ENCODE measurements around the gene TBC1D4.

TBC1D4 gene

GRCh38 chr13:75371203-75371602 lies 110.8 kb downstream of the TBC1D4 start:
- Histone ChIP-seq H3K27ac (ENCODE audit: low read length) (no peak overlapping the region), H3K4me3 (ENCODE audit: low read length) (no peak overlapping the region), H3K27me3 (ENCODE audit: control insufficient read depth, insufficient read depth, low read length) (no peaks in the 10 kb centered on the region), H3K4me1 (ENCODE audit: control insufficient read depth, insufficient read depth, low read length) (no peaks in the 10 kb centered on the region; the same call in 1 of the 2 replicates), H3K36me3 (ENCODE audit: control insufficient read depth, insufficient read depth, low read length) (no peaks in the 10 kb centered on the region), H3K9me3 (ENCODE audit: control insufficient read depth, insufficient read depth, low read length) (no peaks in the 10 kb centered on the region)
- DNase-seq (ENCODE audit: low read depth, low spot score) = no peak

- DNase-seq (ENCODE audit: low read depth, low spot score) = no peak
- no peaks in the 10 kb centered on the region for H3K27me3 ChIP-seq (ENCODE audit: control insufficient read depth, insufficient read depth, low read length)
- no CpG with 5 or more reads among the region's 1 CpG for WGBS (ENCODE audit: insufficient coverage, insufficient read length)
Measured at GRCh38 chr13:75370774-75371173, 111.2 kb downstream of the TBC1D4 start.

GRCh38 chr13:75369981-75370380 lies 112.0 kb downstream of the TBC1D4 start:
- no peaks in the 10 kb centered on the region for H3K36me3 ChIP-seq (ENCODE audit: control insufficient read depth, insufficient read depth, low read length)

More at GRCh38 chr13:75370774-75371173, 111.2 kb downstream of the TBC1D4 start:
- Histone ChIP-seq H3K27ac (ENCODE audit: low read length) (no peak overlapping the region), H3K4me3 (ENCODE audit: low read length) (no peak overlapping the region), H3K36me3 (ENCODE audit: control insufficient read depth, insufficient read depth, low read length) (no peaks in the 10 kb centered on the region), H3K9me3 (ENCODE audit: control insufficient read depth, insufficient read depth, low read length) (no peaks in the 10 kb centered on the region), H3K4me1 (ENCODE audit: control insufficient read depth, insufficient read depth, low read length) (no peaks in the 10 kb centered on the region; the same call in 1 of the 2 replicates)

GRCh38 chr13:75368167-75368566 lies 113.8 kb downstream of the TBC1D4 start:
- H3K4me1 ChIP-seq (ENCODE audit: control insufficient read depth, insufficient read depth, low read length) = no peaks in the 10 kb centered on the region; the same call in 1 of the 2 replicates
- WGBS (ENCODE audit: insufficient coverage, insufficient read length) = no CpG with 5 or more reads among the region's 3 CpGs

More at GRCh38 chr13:75369981-75370380, 112.0 kb downstream of the TBC1D4 start:
- H3K4me1 ChIP-seq (ENCODE audit: control insufficient read depth, insufficient read depth, low read length) = no peaks in the 10 kb centered on the region; the same call in 1 of the 2 replicates
- no peaks in the 10 kb centered on the region for H3K9me3 ChIP-seq (ENCODE audit: control insufficient read depth, insufficient read depth, low read length)
- no peak overlapping the region for H3K4me3 ChIP-seq (ENCODE audit: low read length)
- H3K27me3 ChIP-seq (ENCODE audit: control insufficient read depth, insufficient read depth, low read length) = no peaks in the 10 kb centered on the region
- H3K27ac ChIP-seq (ENCODE audit: low read length) = no peak overlapping the region
- DNase-seq (ENCODE audit: low read depth, low spot score) = no peak
- WGBS (ENCODE audit: insufficient coverage, insufficient read length) = no CpG with 5 or more reads among the region's 3 CpGs

GRCh38 chr13:75366380-75367280 lies 115.3 kb downstream of the TBC1D4 start:
- no peaks in the 10 kb centered on the region; the same call in 1 of the 2 replicates for H3K4me1 ChIP-seq (ENCODE audit: control insufficient read depth, insufficient read depth, low read length)
- no peaks in the 10 kb centered on the region for H3K36me3 ChIP-seq (ENCODE audit: control insufficient read depth, insufficient read depth, low read length)
- no peak overlapping the region for H3K4me3 ChIP-seq (ENCODE audit: low read length)
- WGBS (ENCODE audit: insufficient coverage, insufficient read length) = no CpG with 5 or more reads among the region's 3 CpGs
- no peaks in the 10 kb centered on the region for H3K9me3 ChIP-seq (ENCODE audit: control insufficient read depth, insufficient read depth, low read length)
- no peak overlapping the region for H3K27ac ChIP-seq (ENCODE audit: low read length)
- no peak for DNase-seq (ENCODE audit: low read depth, low spot score)
- no peaks in the 10 kb centered on the region for H3K27me3 ChIP-seq (ENCODE audit: control insufficient read depth, insufficient read depth, low read length)

More at GRCh38 chr13:75368167-75368566, 113.8 kb downstream of the TBC1D4 start:
- DNase-seq (ENCODE audit: low read depth, low spot score) = no peak
- no peak overlapping the region for H3K4me3 ChIP-seq (ENCODE audit: low read length)
- H3K36me3 ChIP-seq (ENCODE audit: control insufficient read depth, insufficient read depth, low read length) = no peaks in the 10 kb centered on the region
- no peak overlapping the region for H3K27ac ChIP-seq (ENCODE audit: low read length)
- H3K27me3 ChIP-seq (ENCODE audit: control insufficient read depth, insufficient read depth, low read length) = no peaks in the 10 kb centered on the region
- H3K9me3 ChIP-seq (ENCODE audit: control insufficient read depth, insufficient read depth, low read length) = no peaks in the 10 kb centered on the region

- Histone ChIP-seq H3K27ac (ENCODE audit: low read length) (no peak overlapping the region), H3K4me3 (ENCODE audit: low read length) (no peak overlapping the region), H3K4me1 (ENCODE audit: control insufficient read depth, insufficient read depth, low read length) (no peaks in the 10 kb centered on the region; the same call in 1 of the 2 replicates), H3K27me3 (ENCODE audit: control insufficient read depth, insufficient read depth, low read length) (no peaks in the 10 kb centered on the region), H3K9me3 (ENCODE audit: control insufficient read depth, insufficient read depth, low read length) (no peaks in the 10 kb centered on the region), H3K36me3 (ENCODE audit: control insufficient read depth, insufficient read depth, low read length) (no peaks in the 10 kb centered on the region)
- no CpG with 5 or more reads among the region's 5 CpGs for WGBS (ENCODE audit: insufficient coverage, insufficient read length)
- no peak for DNase-seq (ENCODE audit: low read depth, low spot score)
Measured at GRCh38 chr13:75365724-75366173, 116.2 kb downstream of the TBC1D4 start.

- no peak for DNase-seq (ENCODE audit: low read depth, low spot score)
- no peaks in the 10 kb centered on the region for H3K9me3 ChIP-seq (ENCODE audit: control insufficient read depth, insufficient read depth, low read length)
- H3K4me1 ChIP-seq (ENCODE audit: control insufficient read depth, insufficient read depth, low read length) = no peaks in the 10 kb centered on the region; the same call in 1 of the 2 replicates
- no CpG with 5 or more reads among the region's 3 CpGs for WGBS (ENCODE audit: insufficient coverage, insufficient read length)
- no peaks in the 10 kb centered on the region for H3K27me3 ChIP-seq (ENCODE audit: control insufficient read depth, insufficient read depth, low read length)
- H3K27ac ChIP-seq (ENCODE audit: low read length) = no peak overlapping the region
- H3K36me3 ChIP-seq (ENCODE audit: control insufficient read depth, insufficient read depth, low read length) = no peaks in the 10 kb centered on the region
- no peak overlapping the region for H3K4me3 ChIP-seq (ENCODE audit: low read length)
Measured at GRCh38 chr13:75364131-75364713, 117.7 kb downstream of the TBC1D4 start.

- no peaks in the 10 kb centered on the region for H3K4me1 ChIP-seq (ENCODE audit: control insufficient read depth, insufficient read depth, low read length)
- DNase-seq (ENCODE audit: low read depth, low spot score) = no peak
- no CpG with 5 or more reads among the region's 3 CpGs for whole genome bisulfite sequencing (ENCODE audit: insufficient coverage, insufficient read length)
- H3K27me3 ChIP-seq (ENCODE audit: control insufficient read depth, insufficient read depth, low read length) = no peaks in the 10 kb centered on the region
- no peaks in the 10 kb centered on the region for H3K36me3 ChIP-seq (ENCODE audit: control insufficient read depth, insufficient read depth, low read length)
- no peak overlapping the region for H3K4me3 ChIP-seq (ENCODE audit: low read length)
- no peak overlapping the region for H3K27ac ChIP-seq (ENCODE audit: low read length)
- H3K9me3 ChIP-seq (ENCODE audit: control insufficient read depth, insufficient read depth, low read length) = no peaks in the 10 kb centered on the region
Measured at GRCh38 chr13:75363371-75363770, 118.6 kb downstream of the TBC1D4 start.

- WGBS (ENCODE audit: insufficient coverage, insufficient read length) = no CpG with 5 or more reads among the region's 28 CpGs
- DNase-seq (ENCODE audit: low read depth, low spot score) = no peak
- Histone ChIP-seq H3K27me3 (ENCODE audit: control insufficient read depth, insufficient read depth, low read length) (no peaks in the 10 kb centered on the region), H3K9me3 (ENCODE audit: control insufficient read depth, insufficient read depth, low read length) (no peaks in the 10 kb centered on the region), H3K4me1 (ENCODE audit: control insufficient read depth, insufficient read depth, low read length) (peaks cover 1% of the 10 kb centered on the region; the same call in 1 of the 2 replicates), H3K27ac (ENCODE audit: low read length) (no peak overlapping the region), H3K4me3 (ENCODE audit: low read length) (no peak overlapping the region), H3K36me3 (ENCODE audit: control insufficient read depth, insufficient read depth, low read length) (no peaks in the 10 kb centered on the region)
Measured at GRCh38 chr13:75362026-75362425, 119.9 kb downstream of the TBC1D4 start.

- DNase-seq (ENCODE audit: low read depth, low spot score) = no peak
- Histone ChIP-seq H3K4me1 (ENCODE audit: control insufficient read depth, insufficient read depth, low read length) (peaks cover 1% of the 10 kb centered on the region; the same call in 1 of the 2 replicates), H3K4me3 (ENCODE audit: low read length) (no peak overlapping the region), H3K27me3 (ENCODE audit: control insufficient read depth, insufficient read depth, low read length) (no peaks in the 10 kb centered on the region), H3K27ac (ENCODE audit: low read length) (no peak overlapping the region), H3K36me3 (ENCODE audit: control insufficient read depth, insufficient read depth, low read length) (no peaks in the 10 kb centered on the region), H3K9me3 (ENCODE audit: control insufficient read depth, insufficient read depth, low read length) (no peaks in the 10 kb centered on the region)
- no CpG with 5 or more reads among the region's 1 CpG for WGBS (ENCODE audit: insufficient coverage, insufficient read length)
Measured at GRCh38 chr13:75360170-75360569, 121.8 kb downstream of the TBC1D4 start.

Measured in iPS DF 6.9 (cell line).